Lower leg skin (tissue), 4 donors: ENCODE measurements around the gene ELMOD1. TPM values are rescaled to one million over a fixed set of nuclear protein-coding genes. Genes with fewer than 3 reads are reported as not detected.

Source experiments
- DNase-seq, 2 donors: peaks; one replicate each; pipeline ENCODE4 v3.0.0-alpha.2; 2019; ENCODE audit warnings: low spot score in 2 of 2
- H3K4me3 ChIP-seq: fragments of 200-600 bp; sonication (generic); 2 replicates; pipeline ENCODE4 v1.5.1; 2017; ENCODE audit warnings: mild to moderate bottlenecking, low read depth; ENCODE audit not compliant: poor library complexity, severe bottlenecking
- CTCF ChIP-seq, 3 donors: fragments of 450-650 bp; IDR thresholded peaks; one replicate each; pipeline ENCODE4 v1.5.1; 2016; ENCODE audit warnings: antibody characterized with exemption in 3 of 3, mild to moderate bottlenecking in 3 of 3, moderate library complexity in 2 of 3
- POLR2A ChIP-seq, 2 donors: fragments of 450-650 bp; IDR thresholded peaks; one replicate each; pipeline ENCODE4 v1.6.1; 2016 to 2017; ENCODE audit warnings: antibody characterized with exemption in 2 of 2, mild to moderate bottlenecking in 1 of 2, moderate library complexity in 1 of 2
- WGBS, 2 donors: methylation state at CpG; one replicate each; pipeline ENCODE4 v1.1.5; 2018; 5-methylcytosine and 5-hydroxymethylcytosine counted together
- intact Hi-C: fragments of 100-400 bp; cut with DNase I; formaldehyde crosslinking; loops from one replicate; pipeline ENCODE4 v1.15.0; 2023; ENCODE audit warnings: low total_unique reads
- total RNA-seq, 4 donors: library from RNA; depleted of rRNA; stranded (reverse); fragments of >200 nt; gene quantifications; one replicate each; pipeline ENCODE4 v1.1.0, GENCODE V29; 2016

ELMOD1 gene
- total RNA-seq, 4 donors from 2014 or later: 48.2 to 164 (median 72.3) TPM

DNA sequence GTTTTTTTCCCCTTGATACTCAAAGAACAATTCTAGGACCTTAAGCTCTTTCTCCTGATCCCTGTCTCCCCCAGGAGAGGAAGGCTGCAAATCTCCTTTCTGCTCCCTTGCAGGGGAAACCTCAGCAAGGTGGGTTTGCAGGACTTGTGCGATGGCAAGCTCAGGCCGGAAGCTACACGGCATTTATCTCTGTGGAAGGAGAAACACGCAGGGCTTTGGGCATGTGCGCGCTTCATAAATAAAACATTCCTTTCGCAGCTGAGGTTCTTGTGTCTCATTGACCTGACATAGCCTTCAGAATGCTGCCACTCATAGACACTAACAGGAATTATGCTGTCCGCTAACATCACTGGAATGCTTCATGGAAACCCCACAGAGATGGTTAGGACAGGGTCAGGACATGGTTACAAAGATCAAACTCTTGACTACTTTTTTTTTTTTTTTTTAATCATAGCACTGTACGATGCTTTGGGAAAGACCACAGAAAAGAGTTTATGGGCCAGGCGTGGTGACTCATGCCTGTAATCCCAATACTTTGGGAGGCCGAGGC is 78.3 kb downstream of the ELMOD1 start:
- no peak for TF ChIP-seq POLR2A (IDR thresholded peaks at IDR 0.05)
- no peak for TF ChIP-seq CTCF (IDR thresholded peaks at IDR 0.05)
- no peak for DNase-seq
- H3K4me3 ChIP-seq: no peak overlapping the region
- intact Hi-C loops: no loop called here
- 87 to 91% methylated on average over 11 of the region's 11 CpGs for WGBS, 2 donors

DNA sequence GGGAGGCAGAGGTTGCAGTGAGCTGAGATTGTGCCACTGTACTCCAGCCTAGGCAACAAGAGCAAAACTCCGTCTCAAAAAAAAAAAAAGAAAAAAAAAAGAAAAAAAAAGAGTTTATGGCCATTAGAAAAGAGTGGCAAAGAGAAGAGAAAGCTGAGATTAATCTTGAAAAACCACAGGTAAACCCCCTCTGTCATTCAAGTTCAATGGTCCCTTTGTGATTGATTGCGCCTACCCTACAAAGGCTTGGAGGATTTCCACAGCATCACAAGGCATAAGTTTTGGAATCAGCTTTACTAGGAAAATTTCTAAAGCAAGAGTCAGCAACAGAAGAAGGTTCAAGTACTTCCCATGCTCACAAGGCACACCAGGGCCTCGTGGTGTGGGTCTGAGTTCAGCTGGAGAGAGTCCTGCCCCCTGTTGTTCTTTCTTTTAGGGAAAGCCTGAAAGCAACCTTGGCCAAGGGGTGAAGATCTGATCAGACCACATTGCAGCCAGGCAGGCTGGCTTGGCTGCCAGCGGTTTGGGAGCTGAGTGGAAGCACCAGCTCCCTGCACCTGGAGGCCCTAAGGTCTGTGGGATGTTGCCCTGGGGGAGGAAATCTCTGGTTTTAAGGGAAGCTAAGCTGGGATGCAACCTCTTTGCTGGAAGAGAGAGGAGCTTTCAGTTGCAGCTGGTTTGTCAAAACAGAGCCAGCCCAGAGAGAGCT is 79.1 kb downstream of the ELMOD1 start:
- no peak overlapping the region for H3K4me3 ChIP-seq
- WGBS, 2 donors: 61 to 74% methylated on average over 4 of the region's 4 CpGs
- no peak for DNase-seq
- TF ChIP-seq POLR2A (IDR thresholded peaks at IDR 0.05): no peak
- no peak for TF ChIP-seq CTCF (IDR thresholded peaks at IDR 0.05)
- intact Hi-C loops: loop anchor here (10.0 kb wide), 1 partner anchor 75 kb away; the partner anchor contains the start of gene ELMOD1

- 65 to 73% methylated on average over 2 of the region's 2 CpGs for WGBS, 2 donors
- no peak for DNase-seq
- no peak overlapping the region for H3K4me3 ChIP-seq
- TF ChIP-seq CTCF (IDR thresholded peaks at IDR 0.05) (no peak), POLR2A (IDR thresholded peaks at IDR 0.05) (no peak)
- intact Hi-C loops: loop anchor here (10.0 kb wide), 1 partner anchor 81 kb away; the partner anchor contains the start of gene ELMOD1
Measured at GRCh38 chr11:107675902-107676301, 85.0 kb downstream of the ELMOD1 start.

- WGBS, 2 donors: 83 to 84% methylated on average over 8 of the region's 8 CpGs
- no peak for TF ChIP-seq POLR2A (IDR thresholded peaks at IDR 0.05)
- no peak for TF ChIP-seq CTCF (IDR thresholded peaks at IDR 0.05)
- intact Hi-C loops: loop anchor here (10.0 kb wide), 1 partner anchor 82 kb away; the partner anchor contains the start of gene ELMOD1
- no peak for DNase-seq
- no peak overlapping the region for H3K4me3 ChIP-seq
Measured at GRCh38 chr11:107676336-107677057, 85.5 kb downstream of the ELMOD1 start.

DNA sequence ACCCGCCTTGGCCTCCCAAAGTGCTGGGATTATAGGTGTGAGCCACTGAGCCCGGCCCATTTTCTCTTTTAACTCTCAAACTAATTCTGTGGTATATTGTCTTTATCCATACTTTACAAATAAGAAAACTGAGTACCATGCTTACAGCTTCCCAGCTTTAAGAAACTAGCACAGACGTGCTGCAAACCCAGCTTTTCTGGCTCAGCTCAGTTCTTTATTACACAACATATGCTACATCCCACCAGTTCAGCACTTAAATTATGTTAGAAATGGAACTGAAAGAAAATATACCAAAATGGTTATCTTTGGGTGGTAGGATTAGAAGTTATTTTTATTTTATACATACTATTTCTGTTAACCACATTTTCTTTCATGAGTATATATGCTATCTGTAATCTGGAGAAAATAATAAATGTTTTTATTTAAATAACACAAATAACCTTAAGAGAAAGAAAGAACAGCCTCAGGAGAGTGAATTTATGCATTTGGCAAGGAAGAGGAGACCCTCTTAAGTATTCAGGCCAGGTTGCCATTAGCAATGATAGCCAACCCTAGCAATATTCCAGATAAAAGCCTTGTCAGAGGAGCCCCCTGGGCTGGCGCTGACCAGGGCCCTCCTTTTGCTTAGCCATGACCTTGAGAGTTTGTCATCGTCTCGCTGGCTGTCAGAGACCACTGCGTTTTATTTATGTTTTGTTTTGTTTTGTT is 87.1 kb downstream of the ELMOD1 start:
- intact Hi-C loops: loop anchor here (10.0 kb wide), 1 partner anchor 83 kb away; the partner anchor contains the start of gene ELMOD1
- no peak overlapping the region for H3K4me3 ChIP-seq
- no peak for DNase-seq
- TF ChIP-seq POLR2A (IDR thresholded peaks at IDR 0.05) (no peak), CTCF (IDR thresholded peaks at IDR 0.05) (no peak)
- 86 to 90% methylated on average over 7 of the region's 7 CpGs for WGBS, 2 donors
